Right lobe of liver (tissue), 6 donors: ENCODE data around the gene BEGAIN. TPM values are rescaled to one million over a fixed set of nuclear protein-coding genes. Genes with fewer than 3 reads are reported as not detected.

ENCODE experiments used
- ATAC-seq, 4 donors: fragments of 200-7000 bp; cut with Tn5 transposase; one replicate each; pipeline ENCODE4 v1.9.1; 2020; ENCODE audit warnings: mild to moderate bottlenecking in 4 of 4, moderate library complexity in 4 of 4
- DNase-seq, 3 donors: peaks; one replicate each; pipeline ENCODE4 v3.0.0-alpha.2; 2020
- H3K27ac ChIP-seq, 3 donors: fragments of 200-600 bp; one replicate each; pipeline ENCODE4 v1.8.0; 2022
- H3K27me3 ChIP-seq, 2 donors: fragments of 200-600 bp; one replicate each; pipeline ENCODE4 v1.8.0; 2022
- H3K36me3 ChIP-seq, 4 donors: fragments of 200-600 bp; sonication (generic) in 1 of 4; one replicate each; pipeline versions ENCODE4 v1.5.1 to v1.8.0; 2017 to 2022; ENCODE audit warnings: control low read depth in 1 of 4
- H3K4me1 ChIP-seq, 4 donors: fragments of 200-600 bp; sonication (generic) in 1 of 4; one replicate each; pipeline versions ENCODE4 v1.5.1 to v1.8.0; 2017 to 2022; ENCODE audit warnings: control low read depth in 1 of 4
- H3K4me3 ChIP-seq, 3 donors: fragments of 200-600 bp; one replicate each; pipeline ENCODE4 v1.8.0; 2022
- H3K9me3 ChIP-seq, 4 donors: fragments of 200-600 bp; sonication (generic) in 1 of 4; one replicate each; pipeline versions ENCODE4 v1.5.1 to v1.8.0; 2017 to 2022; ENCODE audit warnings: control low read depth in 1 of 4
- POLR2A ChIP-seq: fragments of 450-650 bp; IDR thresholded peaks from one replicate; pipeline ENCODE4 v1.6.1; 2017; ENCODE audit warnings: antibody characterized with exemption, mild to moderate bottlenecking
- WGBS: methylation state at CpG from one replicate; pipeline ENCODE4 v1.1.6; 2018; ENCODE audit warnings: low coverage, low lambda C conversion rate; ENCODE audit not compliant: insufficient coverage; ENCODE audit errors: missing lambda C conversion rate; 5-methylcytosine and 5-hydroxymethylcytosine counted together
- intact Hi-C, 2 donors: fragments of 100-400 bp; cut with DNase I; formaldehyde crosslinking; loops; one replicate each; pipeline versions ENCODE4 v1.11.2 to v1.14.1; 2022
- long read RNA-seq: library from polyadenylated mRNA; unstranded; transcript quantifications from one replicate; pipeline ENCODE4 v2.0.0, GENCODE V29; 2019
- total RNA-seq, 6 experiments: library from RNA; depleted of rRNA in 2 of 6; stranded (reverse); fragments of >200 nt in 2 of 6; fragmentation: NEBNext Ultra II Directional in 3 of 6; extraction: Animal tissue kit (Norgen Biotek cat#: 25700) in 3 of 6; gene quantifications; one replicate each; pipeline versions ENCODE4 v1.1.0 to v1.2.4, GENCODE V29; 2016 to 2023
- TF ChIP-seq, protein P1 (sequence below), 4 donors: fragments of 200-600 bp in 3 of 4; fragments of 450-650 bp in 1 of 4; IDR thresholded peaks; one replicate each; pipeline versions ENCODE4 v1.5.1 to v1.8.0; 2016 to 2022; ENCODE audit warnings: antibody characterized with exemption in 4 of 4, mild to moderate bottlenecking in 2 of 4
- donor health status: DM: no; HTN: yes; CAD: no.
- donor health status: DM: no; HTN: no; CAD: no.
- donor health status: DM: no; HTN: no; CAD: no.
- donor health status: DM: no; HTN: yes; CAD: no.
- donor health status: DM: no; HTN: yes; CAD: no.

The BEGAIN gene
- total RNA-seq = under 1 TPM; 0.12 to 0.61 (median 0.34) TPM
- long read RNA-seq = 0 reads

DNA sequence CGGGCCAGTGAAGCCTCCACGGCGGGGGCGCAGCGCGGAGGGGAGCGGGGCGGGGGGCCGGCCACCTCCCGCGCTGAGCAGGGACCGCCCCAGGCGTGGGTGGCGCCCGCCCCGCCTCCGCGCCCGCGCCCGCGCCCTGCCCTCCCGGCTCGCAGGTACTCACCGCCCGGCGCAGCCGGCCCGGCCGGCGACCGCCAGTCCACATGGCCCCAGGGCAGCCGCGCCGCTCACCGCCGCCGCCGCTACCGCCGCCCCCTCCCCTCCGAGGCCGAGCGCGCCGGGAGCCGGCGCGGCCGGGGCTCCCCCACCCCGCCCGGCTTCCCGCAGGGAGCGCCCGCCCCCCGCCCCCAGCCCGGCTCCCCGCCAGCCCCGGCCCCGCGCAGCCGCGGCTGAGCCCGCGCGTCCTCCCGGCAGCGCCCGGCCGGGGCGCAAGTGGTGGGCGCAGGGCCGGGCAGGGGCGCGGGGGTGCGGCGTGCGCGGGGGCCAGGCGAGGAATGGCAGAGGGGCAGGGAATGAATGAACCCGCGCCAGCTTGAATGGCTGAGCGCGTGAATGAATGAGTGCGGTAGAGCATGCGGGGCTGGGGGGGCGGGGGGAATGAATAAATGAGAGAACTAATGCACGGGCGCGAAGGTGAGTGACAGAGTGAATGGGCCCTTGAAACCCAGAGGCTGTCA is at the start of gene BEGAIN:
TSS of gene BEGAIN (minus strand) at position 332 of the 677 bp plus-strand sequence. CDS start at position 205, 127 bp downstream.
- no peaks in the 10 kb centered on the region for H3K27me3 ChIP-seq
- intact Hi-C loops = no loop called here
- TF ChIP-seq, protein P1, sequence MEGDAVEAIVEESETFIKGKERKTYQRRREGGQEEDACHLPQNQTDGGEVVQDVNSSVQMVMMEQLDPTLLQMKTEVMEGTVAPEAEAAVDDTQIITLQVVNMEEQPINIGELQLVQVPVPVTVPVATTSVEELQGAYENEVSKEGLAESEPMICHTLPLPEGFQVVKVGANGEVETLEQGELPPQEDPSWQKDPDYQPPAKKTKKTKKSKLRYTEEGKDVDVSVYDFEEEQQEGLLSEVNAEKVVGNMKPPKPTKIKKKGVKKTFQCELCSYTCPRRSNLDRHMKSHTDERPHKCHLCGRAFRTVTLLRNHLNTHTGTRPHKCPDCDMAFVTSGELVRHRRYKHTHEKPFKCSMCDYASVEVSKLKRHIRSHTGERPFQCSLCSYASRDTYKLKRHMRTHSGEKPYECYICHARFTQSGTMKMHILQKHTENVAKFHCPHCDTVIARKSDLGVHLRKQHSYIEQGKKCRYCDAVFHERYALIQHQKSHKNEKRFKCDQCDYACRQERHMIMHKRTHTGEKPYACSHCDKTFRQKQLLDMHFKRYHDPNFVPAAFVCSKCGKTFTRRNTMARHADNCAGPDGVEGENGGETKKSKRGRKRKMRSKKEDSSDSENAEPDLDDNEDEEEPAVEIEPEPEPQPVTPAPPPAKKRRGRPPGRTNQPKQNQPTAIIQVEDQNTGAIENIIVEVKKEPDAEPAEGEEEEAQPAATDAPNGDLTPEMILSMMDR (IDR thresholded peaks at IDR 0.05) = no peak
- no peak for TF ChIP-seq POLR2A
- DNase-seq (peak in 2 of 3 donors; percentile 33 to 42), ATAC-seq (peak; percentile 40 to 71 (median 49))
- peak within 1 kb of the TSS; percentile 34 to 49 (median 45) for H3K4me3 ChIP-seq
- peaks cover 0 to 6% (median 0%) of the 10 kb centered on the region in 4 donors for H3K4me1 ChIP-seq
- no peak within 1 kb of the TSS for H3K27ac ChIP-seq
- WGBS = 5% methylated on average over 7 of the region's 90 CpGs
- H3K36me3 ChIP-seq = no peaks in the 10 kb centered on the region
- H3K9me3 ChIP-seq = no peaks in the 10 kb centered on the region

GRCh38 chr14:100636559-100636958 is 49.3 kb upstream of the BEGAIN start:
- TF ChIP-seq POLR2A = no peak
- TF ChIP-seq, protein P1 (IDR thresholded peaks at IDR 0.05) = no peak
- intact Hi-C loops = loop anchor here in 1 of 2 donors (10.0 kb wide), 1 partner anchor 192 kb away; no protein-coding TSS in a partner anchor
- Histone ChIP-seq H3K27me3 (no peaks in the 10 kb centered on the region), H3K4me1 (peaks cover 0 to 8% (median 0%) of the 10 kb centered on the region in 4 donors), H3K9me3 (no peaks in the 10 kb centered on the region), H3K27ac (no peak overlapping the region), H3K4me3 (no peak overlapping the region), H3K36me3 (no peaks in the 10 kb centered on the region)
- 85% methylated on average over 8 of the region's 14 CpGs for WGBS
- DNase-seq (no peak), ATAC-seq (no peak)

DNA sequence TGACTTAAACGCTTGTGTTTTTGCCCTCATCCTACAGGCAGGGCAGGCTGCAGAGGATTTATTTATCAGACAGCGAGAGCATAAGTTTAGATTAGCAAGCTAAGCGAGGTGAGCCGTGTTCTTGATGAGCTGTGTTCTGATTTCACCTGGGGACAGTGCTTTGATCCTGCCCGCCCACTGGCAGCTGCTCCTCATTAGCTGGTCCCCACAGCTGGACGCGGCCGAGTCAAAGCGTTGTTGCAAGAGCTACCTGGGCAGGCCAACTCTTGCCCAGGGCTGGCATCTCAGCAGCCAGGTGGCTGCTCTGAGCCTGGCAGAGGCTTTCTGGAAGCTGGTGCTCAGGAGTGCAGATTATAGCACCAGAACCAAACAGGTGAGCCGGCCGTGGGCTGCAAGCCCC is 46.8 kb upstream of the BEGAIN start:
- Histone ChIP-seq H3K9me3 (no peaks in the 10 kb centered on the region), H3K36me3 (no peaks in the 10 kb centered on the region), H3K27me3 (no peaks in the 10 kb centered on the region), H3K27ac (no peak overlapping the region), H3K4me1 (no peaks in the 10 kb centered on the region), H3K4me3 (no peak overlapping the region)
- no peak for DNase-seq
- 80% methylated on average over 1 of the region's 11 CpGs for WGBS
- TF ChIP-seq POLR2A = no peak
- TF ChIP-seq, protein P1 (IDR thresholded peaks at IDR 0.05) = no peak
- no peak for ATAC-seq
- intact Hi-C loops = loop anchor here in 1 of 2 donors (10.0 kb wide), 1 partner anchor 189 kb away; no protein-coding TSS in a partner anchor

GRCh38 chr14:100633406-100633805 is 46.2 kb upstream of the BEGAIN start:
- DNase-seq (no peak), ATAC-seq (no peak)
- no peaks in the 10 kb centered on the region for H3K27me3 ChIP-seq

More at GRCh38 chr14:100633406-100633805, 46.2 kb upstream of the BEGAIN start:
- intact Hi-C loops = loop anchor here in 1 of 2 donors (10.0 kb wide), 1 partner anchor 189 kb away; no protein-coding TSS in a partner anchor
- TF ChIP-seq, protein P1 (IDR thresholded peaks at IDR 0.05) = no peak
- no peak for TF ChIP-seq POLR2A
- Histone ChIP-seq H3K4me1 (no peaks in the 10 kb centered on the region), H3K9me3 (no peaks in the 10 kb centered on the region), H3K4me3 (no peak overlapping the region), H3K36me3 (no peaks in the 10 kb centered on the region), H3K27ac (no peak overlapping the region)
- 71% methylated on average over 9 of the region's 10 CpGs for WGBS
